Stimulated activated effector memory CD8-positive, alpha-beta T cell treated with anti-CD3 and anti-CD28 coated beads, Interleukin-12 subunit alpha, Interleukin-12 subunit beta, amount 100 ng/mL, for 72 hours (primary cell): ENCODE data around the gene HIP1.
"Not testable (repeated sequence)": the region's sequence is repeated elsewhere in the genome, so short reads cannot be mapped to it uniquely, and the experiment has no call there.

ENCODE experiments used
- ATAC-seq: fragments of 150-1000 bp; cut with Tn5 transposase; 2 replicates; pipeline ENCODE4 v1.10.0; 2021
- DNase-seq, 2 donors: peaks; one replicate each; pipeline ENCODE4 v3.0.0; 2021 to 2022; ENCODE audit warnings: low spot score in 2 of 2
- H3K27ac Mint-ChIP-seq: one replicate; pipeline ENCODE4 v1.8.0; 2022; ENCODE audit warnings: mild to moderate bottlenecking, mixed read lengths
- H3K36me3 Mint-ChIP-seq: one replicate; pipeline ENCODE4 v1.8.0; 2022; ENCODE audit warnings: mild to moderate bottlenecking, mixed read lengths
- H3K4me1 Mint-ChIP-seq: one replicate; pipeline ENCODE4 v1.8.0; 2022; ENCODE audit warnings: mixed read lengths
- H3K4me3 Mint-ChIP-seq: one replicate; pipeline ENCODE4 v1.8.0; 2022; ENCODE audit warnings: mild to moderate bottlenecking, mixed read lengths
- H3K9me3 Mint-ChIP-seq: one replicate; pipeline ENCODE4 v1.8.0; 2022; ENCODE audit warnings: mixed read lengths

HIP1 gene

DNA sequence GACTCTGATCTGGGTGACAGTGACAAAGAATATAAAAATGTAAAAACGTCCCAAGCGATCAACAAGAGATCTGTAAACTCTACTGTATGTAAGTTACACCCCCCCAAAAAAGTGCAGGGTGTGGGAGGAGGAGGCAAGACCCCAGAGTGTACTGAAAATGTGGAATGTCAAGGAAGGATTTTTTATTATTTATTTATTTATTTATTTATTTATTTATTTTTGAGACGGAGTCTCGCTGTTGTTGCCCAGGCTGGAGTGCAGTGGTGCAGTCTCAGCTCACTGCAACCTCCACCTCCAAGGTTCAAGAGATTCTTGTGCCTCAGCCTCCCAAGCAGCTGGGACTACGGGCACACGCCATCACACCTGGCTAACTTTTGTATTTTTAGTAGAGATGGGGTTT, 181.9 kb downstream of the HIP1 start:
- not testable (repeated sequence) for ATAC-seq, H3K9me3 Mint-ChIP-seq, H3K27ac Mint-ChIP-seq, DNase-seq, H3K4me3 Mint-ChIP-seq, H3K4me1 Mint-ChIP-seq
- peaks cover 29% of the 10 kb centered on the region for H3K36me3 Mint-ChIP-seq

DNA sequence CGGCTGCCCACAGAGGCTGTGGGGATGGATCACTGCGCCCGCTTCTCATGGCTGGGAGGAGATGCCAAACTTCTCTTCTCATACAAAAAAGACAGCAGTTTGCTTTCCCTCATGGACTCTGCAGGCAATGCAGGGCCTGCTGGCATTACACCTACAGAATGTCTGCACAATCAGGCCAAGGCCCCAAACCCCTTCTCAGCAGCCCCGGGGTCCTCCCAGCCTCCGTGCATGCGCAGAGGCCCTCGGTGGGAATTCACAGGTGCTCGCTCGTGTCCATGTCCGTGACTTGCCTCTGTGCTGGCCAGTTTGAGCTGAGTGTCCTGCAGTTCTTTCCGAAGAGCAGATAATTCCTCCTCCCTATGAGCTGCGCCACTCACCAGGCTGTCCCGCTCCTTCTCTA, 183.0 kb downstream of the HIP1 start:
- Mint-ChIP-seq H3K9me3 (no peaks in the 10 kb centered on the region), H3K27ac (no peak overlapping the region), H3K36me3 (peaks cover 29% of the 10 kb centered on the region), H3K4me3 (no peak overlapping the region), H3K4me1 (no peaks in the 10 kb centered on the region)
- no peak for DNase-seq
- ATAC-seq, result no peak

DNA sequence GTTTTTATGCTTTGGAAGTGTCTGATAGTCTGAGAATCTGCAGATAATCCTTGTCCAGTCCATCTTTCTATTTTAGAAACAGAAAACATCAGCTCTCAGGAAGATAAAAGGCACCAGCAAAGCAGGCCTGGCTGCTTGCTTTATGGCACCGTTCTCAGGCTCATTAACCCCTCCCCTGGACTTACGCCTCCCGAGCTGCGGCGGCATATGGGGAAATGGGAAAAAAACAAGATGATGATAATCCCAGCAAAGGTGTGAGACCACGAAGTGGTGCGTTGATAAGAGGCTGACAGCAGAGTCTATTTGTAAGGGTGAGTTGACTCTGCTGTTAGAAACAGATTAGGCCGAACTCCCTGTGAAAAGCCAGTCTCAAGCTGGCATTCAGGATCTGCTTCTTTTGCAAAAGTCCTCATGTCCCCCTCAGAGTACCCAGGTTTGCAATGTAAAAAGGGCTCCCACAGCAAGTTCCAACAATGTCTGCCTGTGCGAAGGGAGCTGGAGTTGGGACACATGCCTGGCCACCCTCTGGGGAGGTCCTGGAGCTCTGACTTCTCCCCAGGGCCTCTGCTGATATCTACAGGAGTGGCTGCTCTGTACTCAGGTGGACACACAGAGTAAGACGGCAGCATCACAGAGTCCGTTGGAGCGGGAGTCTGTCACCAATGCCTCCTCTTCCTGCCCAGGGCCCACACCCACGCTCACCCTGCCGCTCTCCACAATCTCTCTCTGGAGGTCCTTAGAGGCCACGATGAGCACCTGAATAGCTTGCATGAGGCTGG, 192.3 kb downstream of the HIP1 start:
- ATAC-seq (no peak), DNase-seq (no peak)
- no peak overlapping the region for H3K27ac Mint-ChIP-seq
- H3K9me3 Mint-ChIP-seq, result no peaks in the 10 kb centered on the region
- no peak overlapping the region for H3K4me3 Mint-ChIP-seq
- H3K36me3 Mint-ChIP-seq, result peaks cover 13% of the 10 kb centered on the region
- H3K4me1 Mint-ChIP-seq, result no peaks in the 10 kb centered on the region

DNA sequence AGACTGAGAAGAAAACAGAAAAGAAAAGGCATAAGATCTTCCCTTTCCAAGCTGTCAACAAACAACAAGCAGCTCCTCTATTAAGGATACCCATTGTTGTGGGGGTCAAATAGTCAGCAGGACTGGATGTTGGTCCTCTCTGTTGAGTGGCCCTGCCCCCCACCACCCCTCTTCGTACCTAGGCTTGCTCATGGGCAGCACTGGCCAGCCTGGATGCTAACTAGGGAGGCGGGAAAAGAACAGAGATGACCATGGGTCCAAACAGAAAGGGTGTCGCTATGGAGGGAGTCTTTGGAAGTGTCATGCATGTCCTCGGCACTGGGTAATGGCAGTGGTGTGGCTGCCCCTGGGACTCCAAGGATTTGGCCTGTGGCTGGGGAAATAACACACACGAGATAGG, 201.0 kb downstream of the HIP1 start:
- Mint-ChIP-seq H3K4me3 (no peak overlapping the region), H3K4me1 (peaks cover 6% of the 10 kb centered on the region), H3K36me3 (peaks cover 19% of the 10 kb centered on the region), H3K27ac (peak overlapping the region; percentile 52), H3K9me3 (no peaks in the 10 kb centered on the region)
- ATAC-seq (no peak), DNase-seq (no peak)

DNA sequence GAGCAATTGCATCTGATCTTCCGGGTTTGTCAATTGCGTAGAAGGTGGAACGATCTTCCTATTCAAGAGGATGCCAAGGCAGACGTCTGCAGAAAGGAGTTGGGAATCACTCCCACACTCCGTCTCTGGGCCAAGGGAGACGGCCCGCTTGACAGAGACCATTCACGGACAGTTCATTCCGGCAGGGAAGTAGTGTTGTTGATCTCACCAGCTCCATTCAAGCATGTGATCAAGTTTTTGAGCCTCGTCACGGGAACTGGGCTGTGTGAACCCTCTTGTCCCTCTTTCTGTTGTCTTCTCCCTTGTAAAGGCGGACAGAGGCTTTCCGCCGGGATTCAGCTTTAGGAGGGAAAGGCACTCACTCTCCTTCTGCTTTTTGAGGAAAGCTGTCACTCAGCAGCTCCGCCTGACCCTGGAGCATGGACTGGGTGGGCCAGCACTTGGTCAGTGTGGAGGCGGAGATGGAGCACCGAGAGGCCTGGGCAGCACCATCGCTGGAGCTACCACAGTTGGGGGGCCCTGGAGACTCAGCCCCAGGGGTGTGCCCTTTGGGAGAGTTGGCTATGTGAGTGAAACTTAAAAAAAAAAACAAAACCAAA, 201.7 kb downstream of the HIP1 start:
- no peak overlapping the region for H3K4me3 Mint-ChIP-seq
- peaks cover 19% of the 10 kb centered on the region for H3K36me3 Mint-ChIP-seq
- H3K27ac Mint-ChIP-seq, result no peak overlapping the region
- no peak for ATAC-seq
- H3K9me3 Mint-ChIP-seq, result no peaks in the 10 kb centered on the region
- DNase-seq, result no peak
- H3K4me1 Mint-ChIP-seq, result peaks cover 6% of the 10 kb centered on the region

DNA sequence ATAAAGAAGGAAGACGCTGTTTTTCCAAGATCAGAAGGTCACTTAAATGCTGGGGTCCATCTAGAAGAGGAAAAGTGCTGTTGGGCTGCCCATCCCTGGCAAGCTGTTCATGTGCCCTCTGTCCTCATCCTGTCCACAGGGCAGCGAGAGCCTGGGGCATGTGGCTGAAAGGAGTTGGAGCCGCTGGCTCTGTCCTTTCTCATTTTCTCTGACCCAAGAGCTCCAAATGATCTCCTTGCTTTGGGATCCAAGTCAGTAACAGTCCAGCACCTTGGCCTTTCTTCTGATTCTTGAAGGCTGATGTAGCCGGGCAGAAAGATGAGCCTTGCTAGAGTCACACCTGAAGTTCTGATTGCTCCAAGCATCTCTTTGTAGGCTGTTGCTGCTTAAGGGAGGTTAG, 202.2 kb downstream of the HIP1 start:
- H3K9me3 Mint-ChIP-seq, result no peaks in the 10 kb centered on the region
- ATAC-seq, result no peak
- H3K4me3 Mint-ChIP-seq, result no peak overlapping the region
- peaks cover 13% of the 10 kb centered on the region for H3K36me3 Mint-ChIP-seq
- no peak overlapping the region for H3K27ac Mint-ChIP-seq
- H3K4me1 Mint-ChIP-seq, result peaks cover 6% of the 10 kb centered on the region
- DNase-seq, result no peak

DNA sequence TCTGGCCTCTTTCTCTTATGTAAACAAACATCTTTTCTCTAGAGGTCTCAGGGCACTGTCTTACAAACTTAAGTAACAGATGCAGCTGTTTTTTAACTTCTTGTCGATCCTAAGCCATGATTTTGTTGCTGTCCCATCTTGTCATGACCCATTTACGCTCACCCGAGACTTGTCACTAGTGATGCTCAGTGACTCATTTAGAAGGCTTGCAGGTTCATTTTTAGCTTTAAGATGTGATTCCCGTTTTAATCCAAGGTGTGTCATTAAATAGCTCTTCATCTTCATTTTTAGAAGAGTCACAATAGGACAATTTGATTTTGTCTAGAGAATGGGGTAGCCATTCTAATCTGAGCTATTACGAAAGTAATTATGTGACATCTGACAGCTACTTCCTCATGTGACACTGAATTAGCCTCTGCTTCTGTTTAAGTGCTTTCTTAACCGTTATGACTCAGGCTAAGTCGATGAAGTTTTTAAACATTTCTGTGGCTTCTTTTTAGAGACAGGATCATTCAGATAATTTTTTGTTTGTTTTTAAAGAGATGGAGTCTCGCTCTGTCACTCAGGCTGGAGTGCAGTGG, 203.9 kb downstream of the HIP1 start:
- H3K4me3 Mint-ChIP-seq, result no peak overlapping the region
- DNase-seq (no peak), ATAC-seq (peak; percentile 87)
- peaks cover 6% of the 10 kb centered on the region for H3K4me1 Mint-ChIP-seq
- peaks cover 1% of the 10 kb centered on the region for H3K36me3 Mint-ChIP-seq
- H3K27ac Mint-ChIP-seq, result peak overlapping the region; percentile 48
- H3K9me3 Mint-ChIP-seq, result no peaks in the 10 kb centered on the region

DNA sequence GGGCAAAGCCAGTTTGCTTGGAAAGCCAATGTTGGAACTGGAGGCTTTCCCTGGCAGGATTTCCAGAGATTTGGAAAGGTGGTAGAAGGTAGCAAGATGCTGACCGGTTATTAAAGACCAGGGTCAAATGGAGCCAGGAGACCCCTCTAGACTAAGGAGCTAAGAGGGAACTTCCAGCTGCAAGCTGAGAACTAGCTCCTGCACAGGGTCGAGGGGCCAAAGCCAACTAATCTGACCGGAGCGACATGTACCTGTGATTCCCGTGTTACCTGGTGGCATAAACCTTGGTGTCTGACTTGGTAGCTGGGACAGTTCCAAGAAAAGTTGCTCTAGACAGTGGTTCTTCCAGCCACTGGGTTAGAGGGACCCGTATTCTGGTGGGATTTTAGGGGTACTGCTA, 204.8 kb downstream of the HIP1 start:
- DNase-seq, result no peak
- Mint-ChIP-seq H3K27ac (no peak overlapping the region), H3K4me3 (no peak overlapping the region)

DNA sequence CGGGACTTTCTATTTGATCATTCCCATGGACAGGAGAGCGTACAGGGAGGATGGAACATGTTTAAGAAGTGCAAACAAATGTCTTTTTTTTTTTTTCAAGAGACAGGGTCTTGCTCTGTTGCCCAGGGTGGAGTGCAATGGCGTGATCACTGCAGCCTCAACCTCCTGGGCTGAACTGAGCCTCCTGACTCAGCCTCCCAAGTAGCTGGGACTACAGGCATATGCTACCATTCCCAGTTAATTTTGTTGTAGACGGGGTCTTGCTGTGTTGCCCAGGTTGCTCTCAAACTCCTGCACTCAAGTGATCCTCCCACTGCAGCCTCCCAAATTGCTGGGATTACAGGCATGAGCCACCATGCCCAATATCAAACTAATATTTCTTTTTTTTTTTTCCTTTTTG, 206.1 kb downstream of the HIP1 start:
- Mint-ChIP-seq H3K4me1 (peaks cover 12% of the 10 kb centered on the region), H3K36me3 (no peaks in the 10 kb centered on the region), H3K9me3 (no peaks in the 10 kb centered on the region), H3K27ac (no peak overlapping the region), H3K4me3 (no peak overlapping the region)
- ATAC-seq, result no peak
- DNase-seq, result no peak

More for the DNA sequence above, 204.8 kb downstream of the HIP1 start:
- Mint-ChIP-seq H3K9me3 (no peaks in the 10 kb centered on the region), H3K4me1 (peaks cover 6% of the 10 kb centered on the region), H3K36me3 (no peaks in the 10 kb centered on the region)
- no peak for ATAC-seq

DNA sequence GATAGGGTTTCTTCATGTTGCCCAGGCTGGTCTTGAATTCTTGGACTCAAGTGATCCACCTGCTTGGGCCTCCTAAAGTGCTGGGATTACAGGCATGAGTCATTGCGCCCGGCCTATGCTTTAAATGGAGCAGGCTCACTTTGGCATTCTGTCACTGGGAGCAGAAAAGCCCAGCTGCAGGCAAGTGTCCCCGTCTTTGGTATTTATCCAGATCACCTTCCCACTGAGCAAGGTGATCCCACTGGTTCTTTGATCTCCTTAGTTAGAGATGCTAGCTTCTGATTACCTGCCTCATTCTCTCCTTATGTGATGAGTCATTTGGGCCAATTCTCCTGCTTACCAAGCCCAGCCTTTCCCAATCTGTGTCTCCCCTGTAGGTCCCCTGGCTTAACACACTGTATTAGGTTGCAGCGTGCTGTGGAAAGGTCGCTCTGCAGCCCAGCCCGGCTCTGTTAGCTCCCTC, 207.4 kb downstream of the HIP1 start:
- Mint-ChIP-seq H3K4me1 (peaks cover 22% of the 10 kb centered on the region), H3K4me3 (no peak overlapping the region), H3K27ac (no peak overlapping the region), H3K36me3 (peaks cover 11% of the 10 kb centered on the region), H3K9me3 (no peaks in the 10 kb centered on the region)
- peak in 1 of 2 donors; percentile 30 for DNase-seq
- ATAC-seq, result no peak

DNA sequence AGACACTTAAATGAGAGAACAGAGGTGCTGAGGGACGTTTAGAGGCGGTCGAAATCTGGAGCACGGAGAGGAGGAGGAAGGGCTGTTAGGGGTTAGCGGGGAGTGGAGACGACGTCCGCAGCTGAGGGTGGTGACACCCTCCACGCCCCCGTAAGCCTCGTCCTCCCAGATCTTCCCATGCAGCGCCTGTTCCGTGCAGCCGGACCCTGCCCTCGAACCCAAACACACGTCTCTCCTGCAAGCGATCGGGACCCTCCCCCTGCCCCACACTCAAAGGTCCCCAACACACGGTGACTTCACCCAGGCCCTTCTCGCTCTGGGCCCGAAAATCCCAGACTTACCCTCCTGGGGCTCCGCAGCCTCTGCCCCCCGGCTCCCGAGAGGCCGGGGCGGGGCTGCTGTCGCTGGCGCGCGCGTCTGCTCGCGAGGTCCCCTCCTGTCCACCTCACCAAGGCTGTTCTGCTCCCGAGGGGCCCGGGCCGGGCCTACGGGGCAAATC, 211.5 kb downstream of the HIP1 start:
- peak in 1 of 2 donors; percentile 9 for DNase-seq
- ATAC-seq, H3K9me3 Mint-ChIP-seq: not testable (repeated sequence)
- peaks cover 29% of the 10 kb centered on the region for H3K4me1 Mint-ChIP-seq
- peak overlapping the region; percentile 91 for H3K4me3 Mint-ChIP-seq
- H3K27ac Mint-ChIP-seq, result peak overlapping the region; percentile 93
- peaks cover 52% of the 10 kb centered on the region for H3K36me3 Mint-ChIP-seq

DNA sequence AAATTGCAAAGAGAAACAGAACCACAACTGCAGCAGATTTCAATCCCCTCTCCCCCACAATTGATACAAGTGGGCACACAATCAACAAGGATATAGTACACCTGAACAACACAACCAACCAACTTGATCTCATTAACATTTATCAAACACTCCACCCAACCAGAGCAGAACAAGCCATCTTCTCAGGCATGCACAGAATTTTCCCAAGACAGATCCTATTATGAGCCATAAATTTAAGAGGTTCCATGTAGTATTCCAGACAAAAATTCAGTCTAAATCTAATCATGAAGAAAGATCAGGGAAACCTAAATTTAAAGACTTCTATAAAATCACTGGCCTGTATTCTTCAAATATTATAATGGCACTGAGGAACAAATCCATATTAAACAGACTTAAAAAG, 217.0 kb downstream of the HIP1 start:
- H3K27ac Mint-ChIP-seq, H3K9me3 Mint-ChIP-seq, DNase-seq, ATAC-seq, H3K4me3 Mint-ChIP-seq: not testable (repeated sequence)
- Mint-ChIP-seq H3K4me1 (peaks cover 27% of the 10 kb centered on the region), H3K36me3 (peaks cover 99% of the 10 kb centered on the region)

DNA sequence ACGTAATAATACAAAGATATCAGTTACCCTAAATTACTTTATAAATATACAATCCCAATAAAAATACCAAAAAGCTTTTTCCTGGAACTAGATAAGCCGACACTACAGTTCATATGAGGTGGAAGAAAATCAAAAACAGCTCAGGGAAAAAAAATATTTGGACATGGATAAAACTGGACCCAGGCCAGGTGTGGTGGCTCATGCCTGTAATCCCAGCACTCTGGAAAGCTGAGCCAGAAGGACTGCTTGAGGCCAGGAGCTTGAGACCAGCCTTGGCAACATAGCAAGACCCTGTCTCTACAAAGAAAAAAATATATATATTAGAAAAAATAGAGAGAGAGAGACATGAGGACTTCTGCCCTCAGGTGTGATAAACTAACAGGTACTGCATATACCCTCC, 219.9 kb downstream of the HIP1 start:
- Mint-ChIP-seq H3K4me1 (peaks cover 10% of the 10 kb centered on the region), H3K36me3 (peaks cover 91% of the 10 kb centered on the region)
- not testable (repeated sequence) for ATAC-seq, H3K4me3 Mint-ChIP-seq, H3K27ac Mint-ChIP-seq, DNase-seq, H3K9me3 Mint-ChIP-seq

DNA sequence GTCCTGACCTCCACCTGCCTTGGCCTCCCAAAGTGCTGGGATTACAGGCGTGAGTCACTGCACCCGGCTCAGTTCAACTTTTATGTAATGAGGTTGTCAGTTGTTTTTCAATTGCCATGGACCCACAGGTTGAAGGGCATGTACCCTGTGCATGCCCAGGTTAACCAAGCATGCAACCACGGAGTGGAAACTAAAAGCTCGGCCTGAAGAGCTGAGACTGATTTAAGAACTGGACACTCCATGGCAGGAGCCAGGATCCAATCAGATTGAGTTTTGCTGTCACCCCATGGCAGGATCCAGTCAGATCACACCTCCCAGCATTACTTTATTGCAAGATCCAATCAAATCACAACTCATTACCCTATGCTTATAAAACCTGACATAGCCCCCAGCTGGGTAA, 229.7 kb downstream of the HIP1 start:
- not testable (repeated sequence) for H3K4me3 Mint-ChIP-seq, H3K9me3 Mint-ChIP-seq, H3K4me1 Mint-ChIP-seq, H3K27ac Mint-ChIP-seq, ATAC-seq, DNase-seq
- H3K36me3 Mint-ChIP-seq, result peaks cover 54% of the 10 kb centered on the region

DNA sequence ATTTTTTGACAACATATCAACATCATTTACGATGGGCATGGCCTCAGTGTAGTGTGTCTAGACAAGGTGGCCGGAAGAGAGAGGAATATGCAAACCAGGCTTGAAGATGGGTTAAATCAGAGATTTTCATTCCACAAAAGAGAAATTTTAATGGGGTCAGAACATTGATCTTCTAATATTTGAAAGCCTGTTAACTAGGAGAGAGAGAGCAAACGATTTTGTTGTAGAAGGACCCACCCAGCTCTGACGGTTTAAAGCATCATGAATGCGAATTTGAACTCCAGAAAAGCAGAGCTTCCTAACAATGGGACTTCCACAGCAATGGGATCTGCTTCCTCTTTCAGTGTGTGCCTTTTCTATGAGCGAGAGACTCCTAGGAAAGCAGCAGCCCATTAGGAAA, 246.7 kb downstream of the HIP1 start, which contains the start of gene SPDYE5:
Gene SPDYE5, plus strand, starts transcription at position 301 of the 400 bp plus-strand sequence. CDS start 1,728 bp downstream, outside the sequence.
- H3K9me3 Mint-ChIP-seq, DNase-seq, H3K4me1 Mint-ChIP-seq, H3K27ac Mint-ChIP-seq, ATAC-seq, H3K4me3 Mint-ChIP-seq: not testable (repeated sequence)
- peaks cover 12% of the 10 kb centered on the region for H3K36me3 Mint-ChIP-seq
